Nucleus accumbens (tissue), 56 donors: Measurements from ENCODE around the gene HPS3.

Source experiments
- DNase-seq, 56 donors: peaks; one replicate each; lab custom pipeline; 2025; lab: John Stamatoyannopoulos, UW

Gene HPS3

DNA sequence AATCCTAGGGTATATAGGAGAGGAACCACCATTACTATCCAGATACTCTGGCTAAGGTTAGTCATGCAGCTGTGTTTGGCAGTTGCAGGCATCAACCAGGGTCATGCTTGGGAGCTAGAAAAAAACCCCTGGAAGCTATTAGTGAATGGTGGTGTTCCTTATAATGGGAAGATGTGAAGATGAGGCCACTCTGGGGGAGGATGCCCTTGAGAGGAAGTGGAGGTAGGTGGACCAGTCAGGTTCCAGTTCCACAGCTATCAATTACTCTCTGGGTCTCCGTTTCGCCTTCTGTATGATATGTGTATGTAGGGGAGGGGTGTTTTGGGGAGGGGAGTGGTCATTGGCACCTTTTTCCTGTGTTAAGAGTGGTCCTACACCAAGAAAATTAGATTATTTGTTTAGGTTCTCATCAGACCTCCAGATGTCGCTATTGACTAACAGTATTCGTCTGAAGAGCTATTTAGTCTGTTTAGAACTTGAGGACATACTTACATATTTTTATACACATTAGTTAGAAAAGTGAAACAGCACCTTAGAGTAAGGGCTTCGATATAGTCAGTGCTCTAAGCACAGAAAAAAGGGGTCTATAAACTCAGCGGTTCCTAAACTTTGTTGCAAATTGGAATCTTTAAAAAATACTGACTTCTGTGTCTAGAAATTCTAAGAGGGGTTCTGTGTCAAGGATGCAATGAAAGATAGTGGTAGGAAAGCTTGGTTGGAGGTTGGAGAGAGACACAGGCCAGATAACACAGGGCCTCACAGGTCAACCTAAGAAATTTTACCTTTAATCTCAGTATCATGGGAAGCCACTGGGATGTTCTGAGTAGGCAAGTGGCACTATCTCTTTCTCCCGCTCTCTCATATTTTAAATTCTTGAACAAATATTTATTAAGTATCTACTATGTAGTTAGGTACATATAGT, 9.1 kb upstream of the HPS3 start:
- DNase-seq = no peak

- DNase-seq = no peak
These were observed 6.5 kb upstream of the HPS3 start for GRCh38 chr3:149122721-149123578.

GRCh38 chr3:149128821-149129220, 617 bp upstream of the HPS3 start:
- no peak for DNase-seq

DNA sequence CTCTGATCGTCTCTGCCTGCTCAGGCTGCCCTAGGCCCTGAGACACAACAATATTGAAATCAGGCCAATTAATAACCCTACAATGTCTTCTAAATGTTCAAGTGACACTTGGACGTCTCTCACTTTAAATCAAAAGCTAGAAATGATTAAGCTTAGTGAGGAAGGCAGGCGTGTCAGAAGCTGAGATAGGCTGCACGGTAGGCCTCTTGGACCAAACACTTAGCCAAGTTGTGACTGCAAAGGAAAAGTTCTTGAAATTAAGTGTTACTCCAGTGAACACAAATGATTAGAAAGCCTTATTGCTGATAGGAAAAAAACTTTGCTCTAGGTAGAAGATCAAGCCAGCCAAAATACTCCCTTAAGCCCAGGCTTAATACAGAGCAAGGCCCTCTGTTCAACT, 2.2 kb downstream of the HPS3 start:
- no peak for DNase-seq

GRCh38 chr3:149134575-149134974, 5.1 kb downstream of the HPS3 start:
- no peak for DNase-seq

DNA sequence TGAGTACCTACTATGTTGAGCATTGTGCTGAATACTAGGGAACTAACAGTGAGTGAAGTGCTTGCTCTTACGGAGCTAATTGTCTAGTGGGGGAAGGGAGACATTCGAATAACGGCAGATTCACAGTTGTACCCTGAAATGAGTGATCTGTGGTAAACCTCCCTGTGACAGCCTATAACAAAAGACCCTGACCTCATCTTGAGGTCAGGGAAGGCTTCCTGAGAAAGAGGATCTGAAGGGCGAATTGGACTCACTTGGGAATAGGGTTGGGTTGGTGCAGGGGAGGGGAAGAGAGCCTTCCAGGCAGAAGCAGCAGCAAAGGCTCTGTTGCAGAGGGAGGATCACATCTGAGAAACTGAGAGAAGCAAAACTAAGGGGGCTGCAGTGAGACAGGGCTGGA, 13.2 kb downstream of the HPS3 start:
- no peak for DNase-seq

- DNase-seq = no peak
These were observed 15.9 kb downstream of the HPS3 start for GRCh38 chr3:149145356-149145755.

GRCh38 chr3:149145974-149146373, 16.5 kb downstream of the HPS3 start:
- no peak for DNase-seq

DNA sequence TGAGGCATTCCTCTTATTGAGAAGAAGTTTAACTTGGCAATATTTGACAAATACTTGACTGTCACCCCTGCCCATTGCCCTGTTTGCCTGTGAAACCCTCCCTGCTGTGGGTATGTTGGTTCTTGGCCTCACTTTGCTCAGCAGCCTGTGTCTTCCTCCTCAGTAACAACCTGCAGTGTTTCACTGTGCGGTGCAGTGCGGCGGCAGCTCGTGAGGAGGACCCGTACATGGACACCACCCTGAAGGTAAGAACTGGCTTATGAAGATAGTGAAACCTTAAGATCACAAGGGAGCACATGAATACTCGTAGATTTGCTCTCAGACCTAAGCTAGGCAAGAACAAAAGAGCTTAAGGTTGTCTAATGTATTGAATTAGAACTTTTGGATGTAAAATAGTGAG, 21.0 kb downstream of the HPS3 start:
- DNase-seq = no peak

GRCh38 chr3:149151843-149152242, 22.4 kb downstream of the HPS3 start:
- DNase-seq = no peak

DNA sequence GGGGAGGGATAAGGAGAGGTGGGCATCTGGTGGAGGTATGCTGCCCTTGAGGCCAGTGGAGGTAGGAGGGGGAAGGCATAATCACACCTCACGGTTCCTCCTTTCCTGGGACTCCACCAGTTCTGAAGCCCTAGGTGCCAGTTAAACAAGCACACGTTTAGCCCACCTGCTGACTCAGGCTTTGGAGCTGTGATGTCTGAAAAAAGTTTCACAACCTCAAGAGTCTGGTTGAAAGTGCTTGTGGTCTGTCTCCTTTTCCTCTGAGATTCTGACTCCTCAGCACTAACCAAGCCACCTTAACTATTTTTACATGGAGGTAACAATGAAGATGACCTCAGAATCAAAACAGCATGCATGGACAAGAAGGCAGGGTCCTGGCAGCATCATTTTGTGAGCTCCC, 23.0 kb downstream of the HPS3 start:
- DNase-seq = no peak

- DNase-seq = no peak
These were observed 24.0 kb downstream of the HPS3 start for GRCh38 chr3:149153402-149153801.

DNA sequence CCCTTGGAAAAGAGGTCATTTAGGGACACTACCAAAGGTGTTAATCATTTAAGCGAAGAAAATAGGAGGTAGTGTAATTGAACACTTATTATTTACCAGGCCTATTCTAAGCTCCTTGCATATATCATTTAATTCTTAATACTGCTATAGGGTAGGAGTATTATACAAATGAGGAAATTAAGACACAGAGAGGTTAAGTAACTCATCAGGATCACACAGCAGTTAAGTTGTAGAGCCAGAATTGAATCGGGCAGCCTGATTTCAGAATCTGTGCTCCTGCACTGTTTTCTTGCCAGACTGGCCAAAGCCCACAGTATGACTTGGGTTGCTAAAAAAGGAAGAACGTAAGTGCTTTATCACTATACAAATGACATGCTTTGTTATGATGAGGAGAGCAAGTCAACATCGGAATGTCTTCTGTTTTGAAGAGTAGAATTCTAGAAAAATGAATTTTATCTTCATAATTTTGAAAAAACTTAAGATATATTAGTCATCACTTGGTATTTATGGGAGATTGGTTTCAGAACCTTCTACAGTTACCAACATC, 31.4 kb downstream of the HPS3 start:
- DNase-seq = no peak

DNA sequence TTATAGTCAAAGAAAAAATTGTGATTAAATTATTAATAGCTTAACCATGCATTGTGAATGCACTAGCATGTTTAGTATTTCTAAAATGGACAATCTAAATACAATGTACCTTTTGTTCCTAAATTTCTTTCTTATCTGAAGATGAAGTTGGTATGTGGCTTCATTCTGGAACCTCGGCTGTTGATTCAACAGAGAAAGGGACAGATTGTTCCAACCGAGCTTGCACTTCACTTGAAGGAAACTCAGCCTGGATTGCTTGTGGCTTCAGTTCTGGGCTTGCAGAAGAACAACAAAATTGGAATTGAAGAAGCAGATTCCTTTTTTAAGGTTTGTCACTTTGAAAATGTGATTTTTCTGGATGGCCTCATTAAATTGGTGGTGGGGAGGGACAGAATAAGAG, 32.6 kb downstream of the HPS3 start:
- no peak for DNase-seq

DNA sequence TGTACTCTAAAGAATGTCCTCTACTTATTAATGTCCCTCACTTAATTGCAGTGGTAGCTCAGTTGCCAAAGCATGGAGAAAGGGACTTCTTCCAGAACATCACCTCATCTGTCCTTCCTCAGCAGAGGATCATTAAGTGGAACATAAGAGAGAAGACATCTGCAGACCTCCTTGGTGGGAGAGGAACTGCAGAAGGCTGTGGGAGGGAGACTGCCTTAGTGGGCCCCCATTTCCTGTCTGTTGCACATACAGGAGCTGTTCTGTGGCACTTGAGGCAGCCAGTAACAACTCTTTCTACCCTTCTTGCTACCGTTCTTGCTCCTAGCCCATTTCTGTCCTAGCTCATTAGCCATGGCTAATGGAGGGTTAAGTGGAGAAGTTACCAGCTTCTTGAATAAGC, 33.6 kb downstream of the HPS3 start:
- no peak for DNase-seq

DNA sequence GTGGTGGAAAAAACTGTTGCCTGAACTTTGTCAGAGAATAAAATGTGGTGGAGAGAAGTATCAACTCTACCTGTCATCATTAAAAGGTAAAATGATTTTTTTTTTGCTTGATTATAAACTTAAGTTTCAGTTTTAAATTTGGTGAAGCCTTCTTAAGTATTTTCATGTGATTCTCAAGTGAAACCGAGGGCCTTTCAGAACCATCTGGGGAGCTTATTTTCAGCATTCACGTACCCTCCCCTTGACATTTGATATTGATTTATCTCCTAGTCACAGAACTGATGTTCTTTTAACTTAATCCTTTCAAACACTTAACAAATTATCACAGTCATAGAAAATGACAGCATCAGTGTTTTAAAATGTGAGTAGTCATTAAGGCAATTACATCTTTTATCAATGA, 38.5 kb downstream of the HPS3 start:
- DNase-seq = no peak

GRCh38 chr3:149170672-149171071, 41.2 kb downstream of the HPS3 start:
- no peak for DNase-seq

GRCh38 chr3:149174901-149175300, 45.5 kb downstream of the HPS3 start:
- no peak for DNase-seq

DNA sequence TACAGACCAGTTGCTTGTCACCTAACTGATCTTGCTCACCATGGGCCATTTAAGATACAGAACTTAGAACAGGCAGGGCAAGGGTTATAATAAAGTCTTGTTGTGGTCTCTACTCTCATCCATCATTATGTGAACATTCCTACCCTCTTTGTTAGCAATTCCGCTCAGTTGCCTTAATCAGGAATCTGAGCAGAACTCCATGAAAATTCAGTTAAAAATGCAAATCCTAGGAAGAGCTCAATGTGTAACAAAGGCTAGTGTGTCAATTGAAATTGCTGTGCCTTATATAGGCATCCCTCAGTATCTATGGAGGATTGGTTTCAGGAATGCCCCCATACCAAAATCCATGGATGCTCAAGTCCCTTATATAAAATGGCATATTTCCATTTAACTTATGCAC, 47.7 kb downstream of the HPS3 start:
- DNase-seq = no peak

GRCh38 chr3:149179220-149179619, 49.8 kb downstream of the HPS3 start:
- DNase-seq = no peak

DNA sequence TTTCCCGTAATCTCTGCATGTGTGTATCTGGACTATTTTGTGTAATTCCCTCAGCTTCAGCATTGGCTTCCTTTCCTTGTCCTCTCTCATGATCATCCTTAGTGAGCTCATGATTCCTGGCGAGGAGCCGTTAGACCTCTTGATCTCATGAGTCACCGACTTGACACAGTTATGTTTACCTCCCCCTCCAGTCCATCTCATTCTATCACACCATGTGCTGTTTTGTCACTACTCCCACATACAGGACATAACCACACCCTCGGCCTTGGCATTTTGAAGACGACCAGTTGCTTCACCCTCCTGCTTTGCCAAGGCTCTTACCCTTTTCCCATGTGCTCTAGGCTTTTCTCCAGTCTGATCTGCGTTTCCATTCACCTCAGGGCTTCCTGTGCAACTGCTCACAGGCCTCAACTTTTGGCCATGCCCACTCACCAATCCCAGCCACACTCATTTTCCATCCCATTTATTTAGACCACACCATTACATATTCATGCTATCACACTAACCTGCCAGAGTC, 50.7 kb downstream of the HPS3 start:
- no peak for DNase-seq
